Spleen (tissue), 11 donors: ENCODE data around the gene NKX6-2. TPM values are rescaled to one million over a fixed set of nuclear protein-coding genes. Genes with fewer than 3 reads are reported as not detected.

Source experiments
- DNase-seq: peaks from one replicate; pipeline ENCODE4 v3.0.0-alpha.2; 2020
- H3K27ac ChIP-seq, 8 donors: fragments of 200-600 bp; sonication (generic) in 7 of 8; 1 replicate in 4 of 8; 2 replicates in 4 of 8; pipeline versions ENCODE4 v1.5.0 to v1.8.0; 2016 to 2021; ENCODE audit warnings: inconsistent platforms in 4 of 8, mild to moderate bottlenecking in 4 of 8, moderate library complexity in 1 of 8
- H3K27me3 ChIP-seq, 7 donors: fragments of 200-600 bp; sonication (generic) in 6 of 7; replicated peaks in 1 of 7; 1 replicate in 4 of 7; 2 replicates in 3 of 7; pipeline versions ENCODE4 v1.5.0 to v1.8.0; 2016 to 2021; ENCODE audit warnings: inconsistent platforms in 3 of 7, mild to moderate bottlenecking in 1 of 7
- H3K36me3 ChIP-seq, 6 donors: fragments of 200-600 bp; sonication (generic) in 5 of 6; 1 replicate in 4 of 6; 2 replicates in 2 of 6; pipeline versions ENCODE4 v1.5.0 to v1.8.0; 2016 to 2021; ENCODE audit warnings: inconsistent platforms in 2 of 6
- H3K4me1 ChIP-seq, 6 donors: fragments of 200-600 bp; sonication (generic) in 5 of 6; 1 replicate in 3 of 6; 2 replicates in 3 of 6; pipeline versions ENCODE4 v1.5.0 to v1.8.0; 2016 to 2021; ENCODE audit warnings: inconsistent platforms in 3 of 6
- H3K4me3 ChIP-seq, 8 donors: fragments of 200-600 bp; sonication (generic) in 7 of 8; 1 replicate in 4 of 8; 2 replicates in 4 of 8; pipeline versions ENCODE4 v1.5.0 to v1.8.0; 2016 to 2021; ENCODE audit warnings: inconsistent platforms in 4 of 8, mild to moderate bottlenecking in 4 of 8, moderate library complexity in 2 of 8
- H3K9me3 ChIP-seq, 8 donors: fragments of 200-600 bp; sonication (generic) in 7 of 8; 1 replicate in 4 of 8; 2 replicates in 4 of 8; pipeline versions ENCODE4 v1.5.0 to v1.8.0; 2016 to 2021; ENCODE audit warnings: inconsistent platforms in 4 of 8
- POLR2A ChIP-seq, 3 donors: fragments of 450-650 bp; IDR thresholded peaks; one replicate each; pipeline ENCODE4 v1.5.1; 2017; ENCODE audit warnings: antibody characterized with exemption in 3 of 3, mild to moderate bottlenecking in 1 of 3
- POLR2AphosphoS5 ChIP-seq, 3 donors: sonication (generic); formaldehyde crosslinking; IDR thresholded peaks; one replicate each; pipeline ENCODE4 v1.5.1; 2017; ENCODE audit warnings: antibody characterized with exemption in 3 of 3
- WGBS, 5 donors: extraction: QIAGEN DNeasy Blood & Tissue Kit in 3 of 5; methylation state at CpG; one replicate each; pipeline versions ENCODE4 v1.1.5 to v1.1.7; 2013 to 2018; 5-methylcytosine and 5-hydroxymethylcytosine counted together
- intact Hi-C: fragments of 100-400 bp; cut with DNase I; formaldehyde crosslinking; loops from one replicate; pipeline ENCODE4 v1.15.0; 2023; ENCODE audit warnings: low total_unique reads
- polyA plus RNA-seq, 3 donors: library from polyadenylated mRNA; stranded (reverse); fragments of 200-250 nt; gene quantifications; one replicate each; pipeline ENCODE4 v1.2.1, GENCODE V29; 2013
- total RNA-seq, 7 donors: library from RNA; depleted of rRNA in 3 of 7; stranded (reverse); fragments of >200 nt in 3 of 7; fragmentation: NEBNext Ultra II Directional in 4 of 7; extraction: Animal tissue kit (Norgen Biotek cat#: 25700) in 4 of 7; gene quantifications; one replicate each; pipeline versions ENCODE4 v1.1.0 to v1.2.1, GENCODE V29; 2016 to 2021
- TF ChIP-seq, protein P1 (sequence below), 11 experiments: fragments of 200-600 bp in 7 of 11; fragments of 450-650 bp in 4 of 11; sonication (generic) in 4 of 11; IDR thresholded peaks in 8 of 11; conservative IDR thresholded peaks in 3 of 11; 1 replicate in 7 of 11; 2 replicates in 4 of 11; pipeline versions ENCODE4 v1.4.0 to v1.8.0; 2016 to 2021; ENCODE audit warnings: antibody characterized with exemption in 11 of 11, inconsistent platforms in 4 of 11, mild to moderate bottlenecking in 1 of 11
- donor health status: healthy with polysubstance abuse.
- donor health status: DM: no; HTN: no; CAD: no; lungs with moderate emphysema.
- donor health status: DM: no; HTN: no; CAD: no.
- donor health status: Bipolar disorder and iron deficiency.
- donor health status: healthy.
- donor health status: DM: no; HTN: no; CAD: no.
- donor health status: DM: yes; HTN: yes; CAD: no.

NKX6-2 gene
- total and polyA plus RNA-seq, 10 donors: 0.03 to 0.08 TPM; not detected in 8

DNA sequence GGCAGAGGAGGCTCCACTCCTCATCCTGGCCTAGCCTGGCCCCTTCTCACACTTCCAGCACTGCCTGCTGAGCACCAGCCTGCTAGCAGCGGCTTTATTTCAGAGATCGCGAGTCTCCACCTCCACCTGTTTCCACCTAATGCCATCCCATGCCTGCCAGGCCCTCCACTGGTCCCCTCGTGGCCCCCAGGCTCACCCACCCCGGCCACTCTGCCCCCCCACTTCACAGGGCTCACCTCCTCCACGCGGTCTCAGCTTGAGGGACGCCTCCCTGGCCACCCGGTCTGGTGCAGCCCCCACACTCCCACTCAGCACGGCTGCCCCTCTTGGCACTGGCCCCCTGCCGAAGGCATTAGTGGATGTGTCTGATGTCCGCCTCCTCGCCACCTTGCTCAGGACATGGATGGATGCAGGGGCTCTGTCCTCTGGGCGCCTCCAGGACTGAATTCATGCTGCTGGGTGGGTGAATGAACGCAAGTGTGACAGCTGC lies 3.8 kb upstream of the NKX6-2 start:
- no peak overlapping the region for H3K27ac ChIP-seq
- TF ChIP-seq POLR2A (IDR thresholded peaks at IDR 0.05): no peak
- no peak for TF ChIP-seq POLR2AphosphoS5 (IDR thresholded peaks at IDR 0.05)
- TF ChIP-seq, protein P1, sequence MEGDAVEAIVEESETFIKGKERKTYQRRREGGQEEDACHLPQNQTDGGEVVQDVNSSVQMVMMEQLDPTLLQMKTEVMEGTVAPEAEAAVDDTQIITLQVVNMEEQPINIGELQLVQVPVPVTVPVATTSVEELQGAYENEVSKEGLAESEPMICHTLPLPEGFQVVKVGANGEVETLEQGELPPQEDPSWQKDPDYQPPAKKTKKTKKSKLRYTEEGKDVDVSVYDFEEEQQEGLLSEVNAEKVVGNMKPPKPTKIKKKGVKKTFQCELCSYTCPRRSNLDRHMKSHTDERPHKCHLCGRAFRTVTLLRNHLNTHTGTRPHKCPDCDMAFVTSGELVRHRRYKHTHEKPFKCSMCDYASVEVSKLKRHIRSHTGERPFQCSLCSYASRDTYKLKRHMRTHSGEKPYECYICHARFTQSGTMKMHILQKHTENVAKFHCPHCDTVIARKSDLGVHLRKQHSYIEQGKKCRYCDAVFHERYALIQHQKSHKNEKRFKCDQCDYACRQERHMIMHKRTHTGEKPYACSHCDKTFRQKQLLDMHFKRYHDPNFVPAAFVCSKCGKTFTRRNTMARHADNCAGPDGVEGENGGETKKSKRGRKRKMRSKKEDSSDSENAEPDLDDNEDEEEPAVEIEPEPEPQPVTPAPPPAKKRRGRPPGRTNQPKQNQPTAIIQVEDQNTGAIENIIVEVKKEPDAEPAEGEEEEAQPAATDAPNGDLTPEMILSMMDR (IDR thresholded peaks at IDR 0.05 in 8 of 11, conservative IDR thresholded peaks at IDR 0.05 in 3 of 11): no peak
- peaks cover 14 to 91% (median 75%) of the 10 kb centered on the region in 7 donors for H3K27me3 ChIP-seq
- DNase-seq: no peak
- peaks cover 0 to 7% (median 0%) of the 10 kb centered on the region in 8 donors for H3K9me3 ChIP-seq
- 65 to 75% (median 72%) methylated on average over 11 to 15 of the region's 15 CpGs for WGBS, 5 donors
- H3K4me3 ChIP-seq: no peak overlapping the region
- peaks cover 17 to 41% (median 33%) of the 10 kb centered on the region in 6 donors for H3K4me1 ChIP-seq
- no peaks in the 10 kb centered on the region for H3K36me3 ChIP-seq
- intact Hi-C loops: no loop called here

DNA sequence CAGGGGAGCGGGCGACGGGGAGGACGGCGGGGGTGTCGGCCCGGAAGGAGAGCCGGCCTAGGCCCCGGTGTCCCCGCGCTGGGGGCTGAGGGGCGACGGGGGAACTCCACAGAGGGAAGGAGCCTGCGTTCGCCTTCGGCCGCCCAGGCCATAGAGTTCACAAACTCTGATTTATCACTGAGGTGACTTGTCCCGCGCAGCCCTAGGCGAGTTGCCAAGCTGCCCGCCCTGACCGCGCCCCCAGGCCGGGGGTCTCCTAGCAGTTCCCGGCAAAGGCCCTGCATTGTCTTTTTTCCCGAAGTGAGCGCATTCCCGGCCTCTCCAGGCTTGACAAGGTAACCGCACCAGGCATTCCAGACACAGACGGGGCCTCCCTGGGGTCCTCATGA lies 2.9 kb upstream of the NKX6-2 start:
- TF ChIP-seq POLR2A (IDR thresholded peaks at IDR 0.05) (no peak), POLR2AphosphoS5 (IDR thresholded peaks at IDR 0.05) (no peak)
- TF ChIP-seq, protein P1 (IDR thresholded peaks at IDR 0.05 in 8 of 11, conservative IDR thresholded peaks at IDR 0.05 in 3 of 11): no peak
- H3K9me3 ChIP-seq: peaks cover 0 to 16% (median 0%) of the 10 kb centered on the region in 8 donors
- peak overlapping the region in 1 of 8 donors; percentile 5 for H3K4me3 ChIP-seq
- 3 to 6% (median 5%) methylated on average over 13 to 30 of the region's 30 CpGs for WGBS, 5 donors
- no peak for DNase-seq
- peaks cover 17 to 49% (median 37%) of the 10 kb centered on the region in 6 donors for H3K4me1 ChIP-seq
- no peak overlapping the region for H3K27ac ChIP-seq
- H3K36me3 ChIP-seq: peaks cover 0 to 3% (median 0%) of the 10 kb centered on the region in 6 donors
- intact Hi-C loops: no loop called here
- H3K27me3 ChIP-seq: peaks cover 14 to 91% (median 80%) of the 10 kb centered on the region in 7 donors

DNA sequence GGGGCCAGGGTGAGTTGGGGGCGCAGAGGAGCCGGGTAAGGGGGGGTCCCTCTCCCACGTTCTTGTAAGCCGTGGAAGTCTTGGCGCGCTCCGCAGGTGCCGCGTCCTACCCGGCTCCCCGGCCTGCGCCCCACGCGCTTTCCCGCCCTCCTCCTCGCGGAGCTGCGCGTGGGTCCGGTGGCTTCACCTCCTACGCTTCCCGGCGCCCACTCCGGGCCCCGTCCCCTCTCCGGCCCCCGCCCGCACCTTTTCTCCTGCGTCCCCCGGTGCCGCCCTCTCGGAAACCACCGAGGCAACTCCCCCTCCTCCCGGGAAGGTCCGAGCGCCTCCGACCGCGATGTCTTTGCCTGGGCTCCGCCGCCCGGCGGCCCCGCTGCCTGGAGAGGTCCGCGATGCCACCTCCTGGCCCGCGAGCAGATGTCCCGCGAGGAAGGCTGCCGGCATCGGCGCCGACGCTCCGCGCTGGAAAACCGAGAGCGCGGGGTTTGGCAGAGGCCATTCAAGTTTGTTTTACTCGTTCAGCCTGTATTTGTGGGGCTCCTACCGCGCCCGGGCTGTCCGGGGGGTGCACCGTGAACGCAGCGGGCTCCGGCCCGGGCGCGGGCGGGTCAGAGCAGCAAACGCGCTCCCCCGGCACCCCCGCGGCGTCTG lies 2.4 kb upstream of the NKX6-2 start:
- intact Hi-C loops: no loop called here
- TF ChIP-seq, protein P1 (IDR thresholded peaks at IDR 0.05 in 8 of 11, conservative IDR thresholded peaks at IDR 0.05 in 3 of 11): no peak
- TF ChIP-seq POLR2AphosphoS5 (IDR thresholded peaks at IDR 0.05) (no peak), POLR2A (IDR thresholded peaks at IDR 0.05) (no peak)
- Histone ChIP-seq H3K27me3 (peaks cover 14 to 91% (median 76%) of the 10 kb centered on the region in 7 donors), H3K4me3 (peak overlapping the region in 2 of 8 donors; percentile 5 to 51), H3K27ac (no peak overlapping the region), H3K36me3 (peaks cover 0 to 8% (median 2%) of the 10 kb centered on the region in 6 donors), H3K4me1 (peaks cover 17 to 54% (median 38%) of the 10 kb centered on the region in 6 donors), H3K9me3 (peaks cover 0 to 21% (median 0%) of the 10 kb centered on the region in 8 donors)
- DNase-seq: no peak
- WGBS, 5 donors: 2 to 7% (median 4%) methylated on average over 51 to 79 of the region's 79 CpGs

DNA sequence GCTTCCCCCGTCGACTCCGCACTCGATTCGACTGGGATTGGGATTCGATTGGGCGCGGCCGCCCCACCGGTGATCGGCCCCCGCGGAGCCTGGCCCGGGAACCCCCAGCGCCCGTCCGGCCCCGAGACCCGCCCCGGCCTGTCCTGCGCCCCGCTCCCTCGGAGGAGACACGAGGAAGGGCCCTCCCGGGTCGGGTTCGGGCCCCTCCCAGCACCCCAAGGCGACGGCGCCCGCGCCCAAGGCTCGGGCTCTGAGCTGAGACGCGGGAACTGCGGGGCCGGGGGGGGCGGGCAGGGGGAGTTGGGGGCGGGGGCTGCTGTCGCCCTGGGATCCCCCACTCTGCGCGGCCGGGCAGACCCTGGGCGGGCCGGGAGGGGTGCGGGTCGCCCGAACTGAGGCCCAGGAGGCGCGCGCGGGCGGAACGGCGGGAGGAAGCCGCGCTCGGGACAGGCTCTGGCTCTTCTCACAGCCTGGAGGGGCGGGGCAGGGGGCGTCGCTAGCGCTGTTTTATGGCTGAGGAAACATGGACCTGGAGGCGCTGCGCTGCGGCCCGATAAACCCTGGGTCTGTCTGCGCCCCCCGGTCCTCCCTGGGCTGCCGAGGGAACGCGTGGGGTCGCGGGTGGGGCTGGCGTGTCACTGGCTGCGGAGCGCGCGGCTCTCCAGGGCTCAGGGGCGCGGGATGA lies 1.7 kb upstream of the NKX6-2 start:
- peaks cover 14 to 87% (median 73%) of the 10 kb centered on the region in 7 donors for H3K27me3 ChIP-seq
- no peak overlapping the region for H3K27ac ChIP-seq
- peak overlapping the region in 6 of 8 donors; percentile 1 to 51 (median 15) for H3K4me3 ChIP-seq
- WGBS, 5 donors: 3 to 4% (median 4%) methylated on average over 37 to 80 of the region's 80 CpGs
- H3K9me3 ChIP-seq: peaks cover 0 to 24% (median 0%) of the 10 kb centered on the region in 8 donors
- TF ChIP-seq POLR2A (IDR thresholded peaks at IDR 0.05): no peak
- TF ChIP-seq, protein P1 (IDR thresholded peaks at IDR 0.05 in 8 of 11, conservative IDR thresholded peaks at IDR 0.05 in 3 of 11): no peak
- no peak for TF ChIP-seq POLR2AphosphoS5 (IDR thresholded peaks at IDR 0.05)
- peaks cover 0 to 15% (median 8%) of the 10 kb centered on the region in 6 donors for H3K36me3 ChIP-seq
- peaks cover 17 to 54% (median 38%) of the 10 kb centered on the region in 6 donors for H3K4me1 ChIP-seq
- DNase-seq: no peak
- intact Hi-C loops: no loop called here
